Glomerular endothelial cell (primary cell): ENCODE results near the gene DAZL. TPM values are rescaled to one million over a fixed set of nuclear protein-coding genes. Genes with fewer than 3 reads are reported as not detected.
"Not testable (repeated sequence)": the region's sequence is repeated elsewhere in the genome, so short reads cannot be mapped to it uniquely, and the experiment has no call there.

Experiments
- DNase-seq: peaks from one replicate; pipeline ENCODE4 v3.0.0-alpha.2; 2011; ENCODE audit warnings: low read depth, low spot score; ENCODE audit errors: extremely low read depth
- total RNA-seq: library from RNA; depleted of rRNA; stranded (reverse); fragments of >200 nt; gene quantifications from 2 replicates; pipeline ENCODE4 v1.2.3, GENCODE V29; 2015

Gene DAZL
- total RNA-seq: not detected in 2 replicates

- no peak for DNase-seq
Observed at GRCh38 chr3:16604887-16605602, at the start of gene DAZL. TSS of gene DAZL (minus strand) at chr3:16605423. CDS start at chr3:16605205, 218 bp downstream.

GRCh38 chr3:16654976-16655375, 49.8 kb upstream of the DAZL start:
- DNase-seq: no peak

GRCh38 chr3:16653712-16654111, 48.5 kb upstream of the DAZL start:
- DNase-seq: no peak

- no peak for DNase-seq
Observed at GRCh38 chr3:16647668-16648067, 42.4 kb upstream of the DAZL start.

- DNase-seq: no peak
Observed at GRCh38 chr3:16639806-16640205, 34.6 kb upstream of the DAZL start.

- no peak for DNase-seq
Observed at GRCh38 chr3:16633948-16634347, 28.7 kb upstream of the DAZL start.

GRCh38 chr3:16632395-16632794, 27.2 kb upstream of the DAZL start:
- no peak for DNase-seq

GRCh38 chr3:16618721-16619120, 13.5 kb upstream of the DAZL start:
- no peak for DNase-seq

- not testable (repeated sequence) for DNase-seq
Observed at GRCh38 chr3:16617155-16617554, 11.9 kb upstream of the DAZL start.

- DNase-seq: no peak
Observed at GRCh38 chr3:16616083-16616482, 10.9 kb upstream of the DAZL start.

- no peak for DNase-seq
Observed at GRCh38 chr3:16614033-16615031, 9.1 kb upstream of the DAZL start.

GRCh38 chr3:16609927-16610580, 4.8 kb upstream of the DAZL start:
- no peak for DNase-seq

GRCh38 chr3:16608816-16609215, 3.6 kb upstream of the DAZL start:
- no peak for DNase-seq

GRCh38 chr3:16607718-16608117, 2.5 kb upstream of the DAZL start:
- DNase-seq: no peak

- no peak for DNase-seq
Observed at GRCh38 chr3:16606398-16606797, 1.2 kb upstream of the DAZL start.

GRCh38 chr3:16605966-16606365, 743 bp upstream of the DAZL start:
- DNase-seq: no peak

GRCh38 chr3:16604433-16604832, 790 bp downstream of the DAZL start:
- no peak for DNase-seq

GRCh38 chr3:16601537-16602005, 3.7 kb downstream of the DAZL start:
- DNase-seq: no peak

GRCh38 chr3:16600780-16601536, 4.3 kb downstream of the DAZL start:
- DNase-seq: peak; percentile 41

GRCh38 chr3:16599694-16600093, 5.5 kb downstream of the DAZL start:
- DNase-seq: no peak
